Measurements from ENCODE around the gene INF2. TPM values are rescaled to one million over a fixed set of nuclear protein-coding genes. Genes with fewer than 3 reads are reported as not detected.

The INF2 gene
- total RNA-seq, 4 donors from 2014 or later, result 187 to 510 (median 205) TPM

- in situ Hi-C loops (cut with MboI; ENCODE audit: low pct_ligation_motif_present in 1 of 4, low pct_unique_long_range_greater_than_20kb in 1 of 4, low sequenced_read_pairs in 3 of 4), result loop anchor here in 1 of 4 donors (10.0 kb wide), 1 partner anchor 68 kb away; no protein-coding TSS in a partner anchor
- Histone ChIP-seq H3K9me3 (no peaks in the 10 kb centered on the region), H3K27me3 (no peaks in the 10 kb centered on the region), H3K27ac (no peak overlapping the region), H3K36me3 (peaks cover 0 to 41% (median 15%) of the 10 kb centered on the region in 4 donors), H3K4me3 (no peak overlapping the region), H3K4me1 (no peaks in the 10 kb centered on the region)
- TF ChIP-seq, protein P1, sequence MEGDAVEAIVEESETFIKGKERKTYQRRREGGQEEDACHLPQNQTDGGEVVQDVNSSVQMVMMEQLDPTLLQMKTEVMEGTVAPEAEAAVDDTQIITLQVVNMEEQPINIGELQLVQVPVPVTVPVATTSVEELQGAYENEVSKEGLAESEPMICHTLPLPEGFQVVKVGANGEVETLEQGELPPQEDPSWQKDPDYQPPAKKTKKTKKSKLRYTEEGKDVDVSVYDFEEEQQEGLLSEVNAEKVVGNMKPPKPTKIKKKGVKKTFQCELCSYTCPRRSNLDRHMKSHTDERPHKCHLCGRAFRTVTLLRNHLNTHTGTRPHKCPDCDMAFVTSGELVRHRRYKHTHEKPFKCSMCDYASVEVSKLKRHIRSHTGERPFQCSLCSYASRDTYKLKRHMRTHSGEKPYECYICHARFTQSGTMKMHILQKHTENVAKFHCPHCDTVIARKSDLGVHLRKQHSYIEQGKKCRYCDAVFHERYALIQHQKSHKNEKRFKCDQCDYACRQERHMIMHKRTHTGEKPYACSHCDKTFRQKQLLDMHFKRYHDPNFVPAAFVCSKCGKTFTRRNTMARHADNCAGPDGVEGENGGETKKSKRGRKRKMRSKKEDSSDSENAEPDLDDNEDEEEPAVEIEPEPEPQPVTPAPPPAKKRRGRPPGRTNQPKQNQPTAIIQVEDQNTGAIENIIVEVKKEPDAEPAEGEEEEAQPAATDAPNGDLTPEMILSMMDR (IDR thresholded peaks at IDR 0.05), result no peak
- no peak for TF ChIP-seq POLR2AphosphoS5 (IDR thresholded peaks at IDR 0.05)
- no peak for TF ChIP-seq EP300 (IDR thresholded peaks at IDR 0.05; ENCODE audit: low read depth)
- TF ChIP-seq POLR2A (IDR thresholded peaks at IDR 0.05), result no peak
- intact Hi-C loops (cut with DNase I; ENCODE audit: low total_unique reads), result no loop called here
- DNase-seq, result no peak
- 92% methylated on average over 40 of the region's 40 CpGs; no CpG with 5 or more reads in 1 of the 2 donors for WGBS, 2 donors (ENCODE audit: low coverage in 1 of 2)
These were observed 23.7 kb downstream of the INF2 start for GRCh38 chr14:104712881-104713734.

- intact Hi-C loops (cut with DNase I; ENCODE audit: low total_unique reads), result no loop called here
- Histone ChIP-seq H3K27ac (no peak overlapping the region), H3K36me3 (peaks cover 0 to 41% (median 15%) of the 10 kb centered on the region in 4 donors), H3K4me3 (no peak overlapping the region), H3K9me3 (no peaks in the 10 kb centered on the region), H3K4me1 (no peaks in the 10 kb centered on the region), H3K27me3 (no peaks in the 10 kb centered on the region)
- DNase-seq, result no peak
- 92% methylated on average over 16 of the region's 16 CpGs; no CpG with 5 or more reads in 1 of the 2 donors for WGBS, 2 donors (ENCODE audit: low coverage in 1 of 2)
- TF ChIP-seq, protein P1 (IDR thresholded peaks at IDR 0.05), result no peak
- TF ChIP-seq EP300 (IDR thresholded peaks at IDR 0.05; ENCODE audit: low read depth) (no peak), POLR2AphosphoS5 (IDR thresholded peaks at IDR 0.05) (no peak), POLR2A (IDR thresholded peaks at IDR 0.05) (no peak)
- in situ Hi-C loops (cut with MboI; ENCODE audit: low pct_ligation_motif_present in 1 of 4, low pct_unique_long_range_greater_than_20kb in 1 of 4, low sequenced_read_pairs in 3 of 4), result loop anchor here in 1 of 4 donors (10.0 kb wide), 1 partner anchor 69 kb away; no protein-coding TSS in a partner anchor
These were observed 24.6 kb downstream of the INF2 start for GRCh38 chr14:104714066-104714465.

DNA sequence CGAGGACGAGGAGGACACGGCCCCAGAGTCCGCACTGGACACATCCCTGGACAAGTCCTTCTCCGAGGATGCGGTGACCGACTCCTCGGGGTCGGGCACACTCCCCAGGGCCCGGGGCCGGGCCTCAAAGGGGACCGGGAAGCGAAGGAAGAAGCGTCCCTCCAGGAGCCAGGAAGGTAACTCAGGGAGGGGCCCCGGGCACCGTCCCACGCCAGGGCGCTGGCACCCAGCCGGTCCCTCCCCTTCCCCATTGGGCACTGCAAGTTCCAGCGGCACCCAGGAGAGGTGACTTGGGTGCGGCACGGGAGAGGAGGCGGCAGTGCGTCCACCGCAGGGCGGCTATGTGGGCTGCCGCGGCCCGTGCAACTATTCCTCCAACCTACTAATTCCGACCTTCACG lies 25.3 kb downstream of the INF2 start:
- intact Hi-C loops (cut with DNase I; ENCODE audit: low total_unique reads) (no loop called here), in situ Hi-C loops (cut with MboI; ENCODE audit: low pct_ligation_motif_present in 1 of 4, low pct_unique_long_range_greater_than_20kb in 1 of 4, low sequenced_read_pairs in 3 of 4) (loop anchor here in 1 of 4 donors (10.0 kb wide), 1 partner anchor 70 kb away; no protein-coding TSS in a partner anchor)
- no peak overlapping the region for H3K27ac ChIP-seq
- no peak for DNase-seq
- no peaks in the 10 kb centered on the region for H3K4me1 ChIP-seq
- H3K36me3 ChIP-seq, result peaks cover 0 to 41% (median 15%) of the 10 kb centered on the region in 4 donors
- no peak overlapping the region for H3K4me3 ChIP-seq
- no peak for TF ChIP-seq EP300 (IDR thresholded peaks at IDR 0.05; ENCODE audit: low read depth)
- TF ChIP-seq POLR2A (IDR thresholded peaks at IDR 0.05), result no peak
- TF ChIP-seq, protein P1 (IDR thresholded peaks at IDR 0.05), result no peak
- TF ChIP-seq POLR2AphosphoS5 (IDR thresholded peaks at IDR 0.05), result no peak
- H3K9me3 ChIP-seq, result no peaks in the 10 kb centered on the region
- WGBS, 2 donors (ENCODE audit: low coverage in 1 of 2), result 95% methylated on average over 31 of the region's 31 CpGs; no CpG with 5 or more reads in 1 of the 2 donors
- H3K27me3 ChIP-seq, result no peaks in the 10 kb centered on the region

GRCh38 chr14:104715416-104715815 lies 26.0 kb downstream of the INF2 start:
- WGBS, 2 donors (ENCODE audit: low coverage in 1 of 2), result 91% methylated on average over 18 of the region's 18 CpGs; no CpG with 5 or more reads in 1 of the 2 donors
- no peak for DNase-seq
- in situ Hi-C loops (cut with MboI; ENCODE audit: low pct_ligation_motif_present in 1 of 4, low pct_unique_long_range_greater_than_20kb in 1 of 4, low sequenced_read_pairs in 3 of 4), result loop anchor here in 1 of 4 donors (10.0 kb wide), 1 partner anchor 71 kb away; no protein-coding TSS in a partner anchor

More at GRCh38 chr14:104715416-104715815, 26.0 kb downstream of the INF2 start:
- intact Hi-C loops (cut with DNase I; ENCODE audit: low total_unique reads), result no loop called here
- Histone ChIP-seq H3K4me1 (no peaks in the 10 kb centered on the region), H3K4me3 (no peak overlapping the region), H3K36me3 (peaks cover 0 to 38% (median 15%) of the 10 kb centered on the region in 4 donors), H3K27me3 (no peaks in the 10 kb centered on the region), H3K27ac (no peak overlapping the region), H3K9me3 (no peaks in the 10 kb centered on the region)
- TF ChIP-seq, protein P1 (IDR thresholded peaks at IDR 0.05), result no peak
- TF ChIP-seq POLR2AphosphoS5 (IDR thresholded peaks at IDR 0.05) (no peak), POLR2A (IDR thresholded peaks at IDR 0.05) (no peak), EP300 (IDR thresholded peaks at IDR 0.05; ENCODE audit: low read depth) (no peak)

Data from transverse colon (tissue), 4 donors.